Epidermal melanocyte (primary cell): Measurements from ENCODE around the gene FIBP.
"Not testable (repeated sequence)": the region's sequence is repeated elsewhere in the genome, so short reads cannot be mapped to it uniquely, and the experiment has no call there.

Experiments
- DNase-seq: peaks from one replicate; pipeline ENCODE4 v3.0.0; 2011; ENCODE audit warnings: low spot score; ENCODE audit not compliant: insufficient read length

The FIBP gene

GRCh38 chr11:65849366-65849765, 38.9 kb downstream of the FIBP start:
- no peak for DNase-seq

GRCh38 chr11:65848693-65849092, 39.6 kb downstream of the FIBP start:
- DNase-seq = not testable (repeated sequence)

- DNase-seq = no peak
These were observed 40.5 kb downstream of the FIBP start for GRCh38 chr11:65847746-65848145.

- no peak for DNase-seq
These were observed 43.9 kb downstream of the FIBP start for GRCh38 chr11:65844231-65844872.

GRCh38 chr11:65843811-65844210, 44.5 kb downstream of the FIBP start:
- DNase-seq = no peak

- no peak for DNase-seq
These were observed 46.1 kb downstream of the FIBP start for GRCh38 chr11:65842144-65842543.

GRCh38 chr11:65834202-65834601, 54.1 kb downstream of the FIBP start:
- DNase-seq = no peak
